K562 (cell line): ENCODE data around the gene ANO3. TPM values are rescaled to one million over a fixed set of nuclear protein-coding genes. Genes with fewer than 3 reads are reported as not detected.

ENCODE experiments used
- ATAC-seq: fragments of 200-7000 bp; cut with Tn5 transposase; 3 replicates; pipeline ENCODE4 v1.9.1; 2020; ENCODE audit warnings: moderate library complexity
- BruUV-seq: library from RNA; stranded (reverse); fragments of 400-500 nt; replicated peaks from 2 replicates; lab custom pipeline; 2021; lab: Mats Ljungman, UMichigan
- CTCF ChIA-PET: fragments of 300-600 bp; formaldehyde crosslinking; extraction: SDS; loops from one replicate; lab custom pipeline; 2021; ENCODE audit warnings: low intra/inter-chr PET ratio; lab: Yijun Ruan, JAX
- POLR2A ChIA-PET: fragments of 300-600, 350-650 bp; sonication (Branson Sonifier 250); formaldehyde crosslinking; extraction: SDS; loops from one replicate; lab custom pipeline; 2021; ENCODE audit warnings: antibody characterized with exemption, inconsistent platforms; lab: Yijun Ruan, JAX
- DNase-seq, 4 experiments: peaks; one replicate each; pipeline versions ENCODE4 v3.0.0 to v3.0.0-alpha.2; 2011 to 2018; ENCODE audit warnings: low spot score in 3 of 4, mixed read lengths in 3 of 4; ENCODE audit errors: extremely low read depth in 1 of 4
- FAIRE-seq: peaks from 2 replicates; lab custom pipeline; 2011; peaks lifted over from hg19 to GRCh38; lab: Jason Lieb, UNC
- H2AFZ ChIP-seq: 2 replicates; pipeline ENCODE4 v1.6.0; 2011; ENCODE audit warnings: low read depth, low read length, control low read depth, inconsistent platforms
- H3K27ac ChIP-seq: fragments of 200-600 bp; 3 replicates; pipeline ENCODE4 v1.8.0; 2011; ENCODE audit warnings: low read depth, mild to moderate bottlenecking, control low read depth, inconsistent platforms, low read length, moderate library complexity, mixed read lengths; ENCODE audit errors: extremely low read depth
- H3K27me3 ChIP-seq, 2 experiments: fragments of 300-600 bp in 1 of 2; 2 replicates in 1 of 2; 3 replicates in 1 of 2; pipeline versions ENCODE4 v1.6.0 to v1.8.0; 2011; ENCODE audit warnings: inconsistent platforms in 2 of 2, low read length in 2 of 2, mild to moderate bottlenecking in 1 of 2, mixed read lengths in 1 of 2, moderate library complexity in 1 of 2; ENCODE audit not compliant: control insufficient read depth in 2 of 2, insufficient read depth in 2 of 2
- H3K36me3 ChIP-seq: fragments of 300-600 bp; 3 replicates; pipeline ENCODE4 v1.8.0; 2011; ENCODE audit warnings: mild to moderate bottlenecking, low read length, inconsistent platforms; ENCODE audit not compliant: control insufficient read depth, insufficient read depth
- H3K4me1 ChIP-seq, 2 experiments: fragments of 200-600 bp in 1 of 2; replicated peaks in 1 of 2; 2 replicates in 1 of 2; 3 replicates in 1 of 2; pipeline versions ENCODE4 v1.5.1 to v1.8.0; 2011; ENCODE audit warnings: inconsistent platforms in 2 of 2, low read length in 2 of 2, mild to moderate bottlenecking in 1 of 2, mixed read lengths in 1 of 2, moderate library complexity in 1 of 2; ENCODE audit not compliant: control insufficient read depth in 2 of 2, insufficient read depth in 2 of 2
- H3K4me2 ChIP-seq: 2 replicates; pipeline ENCODE4 v1.6.1; 2011; ENCODE audit warnings: low read length, control low read depth, inconsistent platforms, mixed read lengths; ENCODE audit not compliant: insufficient read depth
- H3K4me3 ChIP-seq: fragments of 200-600 bp; sonication (generic), shearing (Covaris generic); 2 replicates; pipeline ENCODE4 v1.5.1; 2016; ENCODE audit warnings: control low read depth, inconsistent platforms
- H3K79me2 ChIP-seq: fragments of 200-600 bp; 3 replicates; pipeline ENCODE4 v1.8.0; 2011; ENCODE audit warnings: low read length, inconsistent platforms; ENCODE audit not compliant: control insufficient read depth, insufficient read depth
- H3K9ac ChIP-seq, 2 experiments: 2 replicates each; pipeline versions ENCODE4 v1.6.0 to v1.6.1; 2011; ENCODE audit warnings: low read depth in 2 of 2, low read length in 2 of 2, control low read depth in 1 of 2, inconsistent platforms in 1 of 2, mild to moderate bottlenecking in 1 of 2, mixed read lengths in 1 of 2; ENCODE audit not compliant: insufficient read depth in 1 of 2
- H3K9me1 ChIP-seq: one replicate; pipeline ENCODE4 v1.6.0; 2011; ENCODE audit warnings: inconsistent platforms, mild to moderate bottlenecking, low read length, moderate library complexity; ENCODE audit not compliant: control insufficient read depth, insufficient read depth
- H3K9me3 ChIP-seq: replicated peaks from 2 replicates; pipeline ENCODE4 v1.5.1; 2011; ENCODE audit warnings: low read depth, low read length, inconsistent platforms; ENCODE audit not compliant: control insufficient read depth, insufficient read depth
- H4K20me1 ChIP-seq: replicated peaks from 2 replicates; pipeline ENCODE4 v1.6.1; 2011; ENCODE audit warnings: low read length, inconsistent platforms, mixed read lengths; ENCODE audit not compliant: control insufficient read depth, insufficient read depth
- ARID1B ChIP-seq: fragments of 450-650 bp; IDR thresholded peaks from 2 replicates; pipeline ENCODE4 v1.6.1; 2016; ENCODE audit warnings: antibody characterized with exemption, mild to moderate bottlenecking, inconsistent platforms
- DPF2 ChIP-seq: fragments of 450-650 bp; IDR thresholded peaks from 2 replicates; pipeline ENCODE4 v1.6.1; 2016
- KAT2B ChIP-seq: IDR thresholded peaks from one replicate; pipeline ENCODE4 v1.6.1; 2012; ENCODE audit warnings: low read depth, mild to moderate bottlenecking, control low read depth, inconsistent platforms, low read length, moderate library complexity
- MLX ChIP-seq, 2 experiments: fragments of 450-650 bp in 1 of 2; sonication (generic) in 1 of 2; formaldehyde crosslinking; conservative IDR thresholded peaks; 2 replicates each; pipeline versions ENCODE4 v1.4.0 to v1.8.1; 2020 to 2022; ENCODE audit warnings: mild to moderate bottlenecking in 1 of 2, missing genetic modification reagents in 1 of 2
- NELFE ChIP-seq: IDR thresholded peaks from 2 replicates; pipeline ENCODE4 v1.6.1; 2011; ENCODE audit warnings: mild to moderate bottlenecking; ENCODE audit not compliant: insufficient read depth, insufficient read length
- PTTG1 ChIP-seq: fragments of 450-650 bp; IDR thresholded peaks from 2 replicates; pipeline ENCODE4 v1.6.1; 2016; ENCODE audit warnings: low read depth, mild to moderate bottlenecking, missing genetic modification characterization, missing compliant biosample characterization
- TBL1XR1 ChIP-seq, 2 experiments: IDR thresholded peaks; 2 replicates each; pipeline ENCODE4 v1.6.1; 2012; ENCODE audit warnings: improper control_type of control experiment in 2 of 2, low read length in 2 of 2, mild to moderate bottlenecking in 1 of 2
- ZNF512 ChIP-seq: IDR thresholded peaks from 2 replicates; pipeline ENCODE4 v1.6.1; 2016; ENCODE audit warnings: missing genetic modification characterization, missing compliant biosample characterization
- ZNF561 ChIP-seq: fragments of 450-650 bp; formaldehyde crosslinking; conservative IDR thresholded peaks from 2 replicates; pipeline ENCODE4 v1.4.0; 2020; ENCODE audit warnings: mild to moderate bottlenecking, moderate library complexity
- WGBS: fragments of 100-300 bp; shearing (Covaris generic); methylation state at CpG from one replicate; pipeline ENCODE4 v1.1.6; 2016; ENCODE audit warnings: low coverage, mixed read lengths; ENCODE audit not compliant: insufficient coverage; ENCODE audit errors: missing lambda C conversion rate; 5-methylcytosine and 5-hydroxymethylcytosine counted together
- in situ Hi-C: fragments of 300-500 bp; cut with MboI; formaldehyde crosslinking; loops from 4 replicates; pipeline ENCODE4 v1.15.0; 2018; ENCODE audit warnings: inconsistent platforms, mixed read lengths
- intact Hi-C: fragments of 100-400 bp; cut with micrococcal nuclease; formaldehyde crosslinking; loops from 2 replicates; pipeline ENCODE4 v1.14.2; 2022
- polyA plus RNA-seq, 8 experiments: library from polyadenylated mRNA; depleted of rRNA in 4 of 8; stranded (reverse) in 5 of 8; unstranded in 3 of 8; fragments of >200 nt; fragmentation: Nextera tagmentation in 2 of 8; fragmentation: Illumina TruSeq in 1 of 8; extraction: Ambion mirVana in 2 of 8; extraction: Trizol in 1 of 8; gene quantifications; 2 replicates each; pipeline versions ENCODE4 v1.2.1 to v1.2.3, GENCODE V29; 2011 to 2014; ENCODE audit warnings: inconsistent platforms in 1 of 8, missing spikeins in 1 of 8
- total RNA-seq, 7 experiments: library from RNA; depleted of rRNA in 6 of 7; stranded (reverse); fragments of >200 nt in 6 of 7; fragmentation: Illumina TruSeq in 2 of 7; extraction: Trizol in 2 of 7; gene quantifications; 2 replicates each; pipeline versions ENCODE4 v1.2.1 to v1.2.3, GENCODE V29; 2011 to 2021; ENCODE audit warnings: low replicate concordance in 1 of 7
- TF ChIP-seq, protein P1 (sequence below), 2 experiments: IDR thresholded peaks; 2 replicates each; pipeline ENCODE4 v1.6.1; 2012; ENCODE audit warnings: improper control_type of control experiment in 2 of 2, low read depth in 2 of 2, low read length in 2 of 2, borderline replicate concordance in 1 of 2
- TF ChIP-seq, protein P2 (sequence below): sonication (generic); formaldehyde crosslinking; IDR thresholded peaks from 2 replicates; pipeline ENCODE4 v1.8.0; 2022; ENCODE audit warnings: mild to moderate bottlenecking, missing genetic modification reagents

ANO3 gene
- total and polyA plus RNA-seq, 9 of the 15 experiments (the other 6 are each of a cell fraction or from before 2014, with no cell fraction given) = 0.01 to 0.13 (median 0.04) TPM; not detected in 1

DNA sequence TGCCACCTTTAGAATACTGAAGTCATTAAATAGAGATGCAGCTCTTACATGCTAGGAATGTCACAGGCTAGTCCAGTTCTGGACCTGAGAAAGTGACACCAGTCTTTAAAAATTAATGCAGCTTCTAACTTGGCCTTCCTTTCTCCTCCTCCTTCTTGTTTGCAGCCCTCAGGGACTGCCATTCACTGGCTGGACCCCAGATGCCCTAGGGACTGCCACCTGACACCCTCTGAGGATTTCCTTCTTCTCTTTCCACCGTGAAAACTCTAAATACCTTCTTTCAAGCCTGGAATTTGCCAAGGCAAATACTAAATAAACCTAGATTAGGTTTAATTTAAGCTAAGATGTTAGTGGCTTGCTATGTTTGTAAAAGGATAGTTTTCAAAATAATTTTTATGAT is 161.7 kb downstream of the ANO3 start:
- ATAC-seq (no peak), FAIRE-seq (no peak), DNase-seq (no peak)
- H3K4me3 ChIP-seq = no peak overlapping the region
- H3K4me1 ChIP-seq = no peaks in the 10 kb centered on the region
- H3K9me1 ChIP-seq = no peaks in the 10 kb centered on the region
- H3K9ac ChIP-seq = no peak overlapping the region
- no peak overlapping the region for H2AFZ ChIP-seq
- H4K20me1 ChIP-seq = no peaks in the 10 kb centered on the region
- 0% methylated on average over 1 of the region's 1 CpG for WGBS
- H3K27ac ChIP-seq = no peak overlapping the region
- no peaks in the 10 kb centered on the region for H3K36me3 ChIP-seq
- intact Hi-C loops = no loop called here
- ChIA-PET POLR2A (no interaction called here), CTCF (no interaction called here)
- no peaks in the 10 kb centered on the region for H3K79me2 ChIP-seq
- H3K4me2 ChIP-seq = no peak overlapping the region
- in situ Hi-C loops = no loop called here
- no peaks in the 10 kb centered on the region for H3K27me3 ChIP-seq
- TF ChIP-seq, protein P1, sequence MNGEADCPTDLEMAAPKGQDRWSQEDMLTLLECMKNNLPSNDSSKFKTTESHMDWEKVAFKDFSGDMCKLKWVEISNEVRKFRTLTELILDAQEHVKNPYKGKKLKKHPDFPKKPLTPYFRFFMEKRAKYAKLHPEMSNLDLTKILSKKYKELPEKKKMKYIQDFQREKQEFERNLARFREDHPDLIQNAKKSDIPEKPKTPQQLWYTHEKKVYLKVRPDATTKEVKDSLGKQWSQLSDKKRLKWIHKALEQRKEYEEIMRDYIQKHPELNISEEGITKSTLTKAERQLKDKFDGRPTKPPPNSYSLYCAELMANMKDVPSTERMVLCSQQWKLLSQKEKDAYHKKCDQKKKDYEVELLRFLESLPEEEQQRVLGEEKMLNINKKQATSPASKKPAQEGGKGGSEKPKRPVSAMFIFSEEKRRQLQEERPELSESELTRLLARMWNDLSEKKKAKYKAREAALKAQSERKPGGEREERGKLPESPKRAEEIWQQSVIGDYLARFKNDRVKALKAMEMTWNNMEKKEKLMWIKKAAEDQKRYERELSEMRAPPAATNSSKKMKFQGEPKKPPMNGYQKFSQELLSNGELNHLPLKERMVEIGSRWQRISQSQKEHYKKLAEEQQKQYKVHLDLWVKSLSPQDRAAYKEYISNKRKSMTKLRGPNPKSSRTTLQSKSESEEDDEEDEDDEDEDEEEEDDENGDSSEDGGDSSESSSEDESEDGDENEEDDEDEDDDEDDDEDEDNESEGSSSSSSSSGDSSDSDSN (IDR thresholded peaks at IDR 0.05; ENCODE audit: borderline replicate concordance in 1 of 2, low read depth in 2 of 2, low read length in 2 of 2) = no peak
- no peaks in the 10 kb centered on the region for H3K9me3 ChIP-seq
- BruUV-seq = no TSS peak

GRCh38 chr11:26507229-26507628 is 175.3 kb downstream of the ANO3 start:
- no peaks in the 10 kb centered on the region for H3K79me2 ChIP-seq
- CTCF ChIA-PET = no interaction called here
- WGBS = 0% methylated on average over 1 of the region's 1 CpG
- in situ Hi-C loops (no loop called here), intact Hi-C loops (no loop called here)
- FAIRE-seq (no peak), DNase-seq (no peak), ATAC-seq (no peak)
- POLR2A ChIA-PET = no interaction called here
- H4K20me1 ChIP-seq = no peaks in the 10 kb centered on the region
- H3K36me3 ChIP-seq = no peaks in the 10 kb centered on the region
- H3K4me2 ChIP-seq = no peak overlapping the region
- no peak overlapping the region for H3K9ac ChIP-seq
- H2AFZ ChIP-seq = no peak overlapping the region
- H3K9me1 ChIP-seq = no peaks in the 10 kb centered on the region
- no peaks in the 10 kb centered on the region for H3K27me3 ChIP-seq
- no TSS peak for BruUV-seq
- H3K4me3 ChIP-seq = no peak overlapping the region
- no peaks in the 10 kb centered on the region for H3K4me1 ChIP-seq
- no peaks in the 10 kb centered on the region for H3K9me3 ChIP-seq
- no peak overlapping the region for H3K27ac ChIP-seq
- TF ChIP-seq KAT2B = no peak
- no peak for TF ChIP-seq MLX (CRISPR knock-in tag; conservative IDR thresholded peaks at IDR 0.05)
- TF ChIP-seq NELFE = no peak
- TF ChIP-seq ZNF561 = no peak
- no peak for TF ChIP-seq ARID1B
- no peak for TF ChIP-seq DPF2
- TF ChIP-seq TBL1XR1 (IDR thresholded peaks at IDR 0.05; ENCODE audit: low read length in 2 of 2) = no peak
- TF ChIP-seq ZNF512 = no peak
- TF ChIP-seq, protein P2, sequence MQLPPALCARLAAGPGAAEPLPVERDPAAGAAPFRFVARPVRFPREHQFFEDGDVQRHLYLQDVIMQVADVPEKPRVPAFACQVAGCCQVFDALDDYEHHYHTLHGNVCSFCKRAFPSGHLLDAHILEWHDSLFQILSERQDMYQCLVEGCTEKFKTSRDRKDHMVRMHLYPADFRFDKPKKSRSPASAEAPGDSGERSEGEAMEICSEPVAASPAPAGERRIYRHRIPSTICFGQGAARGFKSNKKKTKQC (CRISPR knock-in tag) = no peak
- TF ChIP-seq PTTG1 (tag) = no peak
